ENCODE measurements around the gene VWC2L. TPM values are rescaled to one million over a fixed set of nuclear protein-coding genes. Genes with fewer than 3 reads are reported as not detected.

The VWC2L gene
- total and polyA plus RNA-seq, 4 donors, result not detected

DNA sequence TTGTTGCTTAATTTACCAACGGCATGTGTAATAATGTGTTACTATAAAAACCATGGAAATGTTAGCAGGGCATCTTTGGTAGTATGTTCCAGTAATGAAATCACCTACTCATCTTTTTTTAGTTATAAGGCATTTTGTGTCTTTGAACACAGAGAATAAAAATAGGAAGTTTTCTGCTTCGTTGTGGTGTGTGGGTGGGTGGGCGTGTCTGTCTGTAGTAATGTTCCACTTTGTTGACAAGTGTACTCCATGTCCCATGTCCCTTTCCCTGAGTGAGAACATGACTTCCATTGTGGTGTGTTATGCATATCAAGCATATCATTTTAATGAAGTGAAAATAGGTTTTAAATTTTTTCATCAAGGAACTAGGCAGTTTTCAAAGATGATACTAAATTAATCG lies 149.3 kb downstream of the VWC2L start:
- peaks cover 0 to 3% (median 0%) of the 10 kb centered on the region in 4 donors for H3K9me3 ChIP-seq (ENCODE audit: control insufficient read depth in 4 of 4, low read length in 3 of 4)
- DNase-seq (ENCODE audit: low spot score), result no peak
- H3K36me3 ChIP-seq (ENCODE audit: control insufficient read depth in 4 of 4, insufficient read depth in 3 of 4, low read depth in 1 of 4, low read length in 3 of 4), result no peaks in the 10 kb centered on the region
- WGBS, result 70% methylated on average over 4 of the region's 4 CpGs
- TF ChIP-seq EGR1 (IDR thresholded peaks at IDR 0.05; ENCODE audit: low read depth in 2 of 2), result no peak
- TF ChIP-seq RXRA (IDR thresholded peaks at IDR 0.05), result no peak
- TF ChIP-seq NR2F2 (IDR thresholded peaks at IDR 0.05), result no peak
- no peak for TF ChIP-seq HNF4G (IDR thresholded peaks at IDR 0.05)
- TF ChIP-seq HNF4A (conservative IDR thresholded peaks at IDR 0.05), result no peak
- no peak for TF ChIP-seq SP1 (IDR thresholded peaks at IDR 0.05)
- TF ChIP-seq JUND (IDR thresholded peaks at IDR 0.05), result no peak
- TF ChIP-seq, protein P1, sequence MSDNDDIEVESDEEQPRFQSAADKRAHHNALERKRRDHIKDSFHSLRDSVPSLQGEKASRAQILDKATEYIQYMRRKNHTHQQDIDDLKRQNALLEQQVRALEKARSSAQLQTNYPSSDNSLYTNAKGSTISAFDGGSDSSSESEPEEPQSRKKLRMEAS (IDR thresholded peaks at IDR 0.05), result no peak
- TF ChIP-seq FOXA1 (IDR thresholded peaks at IDR 0.05), result no peak
- no peak for TF ChIP-seq RAD21 (IDR thresholded peaks at IDR 0.05)
- TF ChIP-seq YY1 (IDR thresholded peaks at IDR 0.05), result no peak
- no peaks in the 10 kb centered on the region for H3K27me3 ChIP-seq (ENCODE audit: control insufficient read depth in 4 of 4, insufficient read depth in 4 of 4, low read length in 3 of 4)
- no peak overlapping the region for H3K27ac ChIP-seq (ENCODE audit: low read depth in 1 of 2, low read length in 2 of 2)
- H3K4me3 ChIP-seq (ENCODE audit: low read depth in 1 of 3, low read length in 3 of 3), result no peak overlapping the region
- no peaks in the 10 kb centered on the region for H3K4me1 ChIP-seq (ENCODE audit: control insufficient read depth in 4 of 4, insufficient read depth in 4 of 4, low read length in 3 of 4)
- no peak overlapping the region for H3K9ac ChIP-seq (ENCODE audit: low read depth in 1 of 2, low read length in 2 of 2)

DNA sequence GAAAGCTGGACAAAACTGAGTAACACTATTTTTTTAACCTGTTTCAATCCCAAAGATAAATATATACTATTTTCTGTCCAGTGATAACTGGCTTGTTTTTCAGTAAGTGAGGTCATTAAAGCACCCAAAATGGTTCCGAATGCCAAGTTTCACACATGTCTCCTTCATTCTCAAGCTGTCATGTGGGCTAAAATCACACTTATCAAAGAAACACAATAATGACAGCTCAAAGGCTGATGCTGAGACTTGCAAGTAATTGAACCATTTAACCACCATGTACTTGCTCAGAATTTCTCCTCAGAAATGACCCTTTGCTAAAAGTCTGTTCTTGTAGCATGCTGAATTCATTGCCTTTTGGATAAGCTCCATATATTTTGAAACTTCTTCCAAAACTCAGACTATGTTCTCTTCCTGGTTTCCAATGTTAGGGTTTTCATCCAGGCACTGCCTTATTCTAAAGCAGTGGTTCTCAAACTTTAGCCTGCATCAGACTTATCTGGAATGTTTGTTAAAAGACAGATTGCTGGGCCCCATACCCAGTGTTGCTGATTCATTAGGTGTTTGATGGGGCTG lies 149.8 kb downstream of the VWC2L start:
- 79% methylated on average over 1 of the region's 1 CpG for WGBS
- no peak overlapping the region for H3K27ac ChIP-seq (ENCODE audit: low read depth in 1 of 2, low read length in 2 of 2)

More for the DNA sequence above, 149.8 kb downstream of the VWC2L start:
- no peak for DNase-seq (ENCODE audit: low spot score)
- no peaks in the 10 kb centered on the region for H3K4me1 ChIP-seq (ENCODE audit: control insufficient read depth in 4 of 4, insufficient read depth in 4 of 4, low read length in 3 of 4)
- H3K9me3 ChIP-seq (ENCODE audit: control insufficient read depth in 4 of 4, low read length in 3 of 4), result peaks cover 0 to 3% (median 0%) of the 10 kb centered on the region in 4 donors
- H3K9ac ChIP-seq (ENCODE audit: low read depth in 1 of 2, low read length in 2 of 2), result no peak overlapping the region
- no peaks in the 10 kb centered on the region for H3K36me3 ChIP-seq (ENCODE audit: control insufficient read depth in 4 of 4, insufficient read depth in 3 of 4, low read depth in 1 of 4, low read length in 3 of 4)
- no peaks in the 10 kb centered on the region for H3K27me3 ChIP-seq (ENCODE audit: control insufficient read depth in 4 of 4, insufficient read depth in 4 of 4, low read length in 3 of 4)
- no peak overlapping the region for H3K4me3 ChIP-seq (ENCODE audit: low read depth in 1 of 3, low read length in 3 of 3)
- TF ChIP-seq ATF3 (IDR thresholded peaks at IDR 0.05) (no peak), RXRA (IDR thresholded peaks at IDR 0.05) (no peak), HNF4G (IDR thresholded peaks at IDR 0.05) (no peak), JUND (IDR thresholded peaks at IDR 0.05) (no peak), REST (IDR thresholded peaks at IDR 0.05) (no peak), GABPA (IDR thresholded peaks at IDR 0.05 in 1 of 2, conservative IDR thresholded peaks at IDR 0.05 in 1 of 2) (no peak), NR2F2 (IDR thresholded peaks at IDR 0.05) (no peak)
- TF ChIP-seq, protein P2, sequence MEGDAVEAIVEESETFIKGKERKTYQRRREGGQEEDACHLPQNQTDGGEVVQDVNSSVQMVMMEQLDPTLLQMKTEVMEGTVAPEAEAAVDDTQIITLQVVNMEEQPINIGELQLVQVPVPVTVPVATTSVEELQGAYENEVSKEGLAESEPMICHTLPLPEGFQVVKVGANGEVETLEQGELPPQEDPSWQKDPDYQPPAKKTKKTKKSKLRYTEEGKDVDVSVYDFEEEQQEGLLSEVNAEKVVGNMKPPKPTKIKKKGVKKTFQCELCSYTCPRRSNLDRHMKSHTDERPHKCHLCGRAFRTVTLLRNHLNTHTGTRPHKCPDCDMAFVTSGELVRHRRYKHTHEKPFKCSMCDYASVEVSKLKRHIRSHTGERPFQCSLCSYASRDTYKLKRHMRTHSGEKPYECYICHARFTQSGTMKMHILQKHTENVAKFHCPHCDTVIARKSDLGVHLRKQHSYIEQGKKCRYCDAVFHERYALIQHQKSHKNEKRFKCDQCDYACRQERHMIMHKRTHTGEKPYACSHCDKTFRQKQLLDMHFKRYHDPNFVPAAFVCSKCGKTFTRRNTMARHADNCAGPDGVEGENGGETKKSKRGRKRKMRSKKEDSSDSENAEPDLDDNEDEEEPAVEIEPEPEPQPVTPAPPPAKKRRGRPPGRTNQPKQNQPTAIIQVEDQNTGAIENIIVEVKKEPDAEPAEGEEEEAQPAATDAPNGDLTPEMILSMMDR (IDR thresholded peaks at IDR 0.05; ENCODE audit: low read depth, low read length, missing input control), result no peak
